WTC11 (cell line): Measurements from ENCODE around the gene MIA3.

Experiments used
- CBFB ChIP-seq: sonication (generic); formaldehyde crosslinking; IDR thresholded peaks from 2 replicates; pipeline ENCODE4 v1.8.1; 2022; ENCODE audit warnings: mild to moderate bottlenecking, low read depth, missing genetic modification reagents
- CREB1 ChIP-seq: sonication (generic); formaldehyde crosslinking; IDR thresholded peaks from 2 replicates; pipeline ENCODE4 v1.8.0; 2023; ENCODE audit warnings: mild to moderate bottlenecking, missing genetic modification reagents
- CTCF ChIP-seq: fragments of 200-600 bp; IDR thresholded peaks from 2 replicates; pipeline ENCODE4 v1.8.0; 2022; ENCODE audit warnings: antibody characterized with exemption
- ELF4 ChIP-seq: sonication (generic); formaldehyde crosslinking; IDR thresholded peaks from 2 replicates; pipeline ENCODE4 v1.8.1; 2022; ENCODE audit warnings: low read depth, mild to moderate bottlenecking, moderate library complexity, missing genetic modification reagents
- ESRRA ChIP-seq: sonication (generic); formaldehyde crosslinking; IDR thresholded peaks from 2 replicates; pipeline ENCODE4 v1.8.1; 2022; ENCODE audit warnings: mild to moderate bottlenecking, missing genetic modification reagents, borderline replicate concordance
- IRF2 ChIP-seq: sonication (generic); formaldehyde crosslinking; IDR thresholded peaks from 2 replicates; pipeline ENCODE4 v1.8.0; 2022; ENCODE audit warnings: low read depth, missing genetic modification reagents, borderline replicate concordance
- MAX ChIP-seq: sonication (generic); formaldehyde crosslinking; IDR thresholded peaks from 2 replicates; pipeline ENCODE4 v1.8.0; 2022; ENCODE audit warnings: mild to moderate bottlenecking, missing genetic modification reagents
- MLX ChIP-seq: sonication (generic); formaldehyde crosslinking; IDR thresholded peaks from 2 replicates; pipeline ENCODE4 v1.8.1; 2023; ENCODE audit warnings: mild to moderate bottlenecking, missing genetic modification reagents, moderate library complexity
- STAT6 ChIP-seq: sonication (generic); formaldehyde crosslinking; conservative IDR thresholded peaks from 2 replicates; pipeline ENCODE4 v1.8.1; 2023; ENCODE audit warnings: mild to moderate bottlenecking, low read depth, missing genetic modification reagents, moderate library complexity
- ZNF317 ChIP-seq: sonication (generic); formaldehyde crosslinking; IDR thresholded peaks from 2 replicates; pipeline ENCODE4 v1.8.1; 2023; ENCODE audit warnings: low read depth, mild to moderate bottlenecking, moderate library complexity, missing genetic modification reagents, borderline replicate concordance

- TF ChIP-seq ELF4 (no peak), MLX (CRISPR knock-in tag) (no peak), ZNF317 (CRISPR knock-in tag) (no peak), CTCF (no peak), MAX (CRISPR knock-in tag) (no peak), IRF2 (CRISPR knock-in tag) (no peak), CREB1 (CRISPR knock-in tag) (no peak), CBFB (no peak), STAT6 (CRISPR knock-in tag) (no peak), ESRRA (CRISPR knock-in tag) (no peak)
Observed at GRCh38 chr1:222716393-222716792, 98.5 kb downstream of the MIA3 start.
